NCI-H748 treated with DMSO at 0.1 percent for 48 hours (cell line): ENCODE results near the gene LONRF2.

Source experiments
- DNase-seq: peaks from one replicate; lab custom pipeline; 2025; lab: John Stamatoyannopoulos, UW

Gene LONRF2

GRCh38 chr2:100275200-100275589 lies 47.1 kb downstream of the LONRF2 start:
- DNase-seq, result no peak

GRCh38 chr2:100274566-100275199 lies 47.6 kb downstream of the LONRF2 start:
- no peak for DNase-seq

- DNase-seq, result no peak
These were observed 48.2 kb downstream of the LONRF2 start for GRCh38 chr2:100274076-100274475.

GRCh38 chr2:100273387-100273786 lies 48.9 kb downstream of the LONRF2 start:
- no peak for DNase-seq

GRCh38 chr2:100272841-100273329 lies 49.4 kb downstream of the LONRF2 start:
- DNase-seq, result no peak

- DNase-seq, result no peak
These were observed 51.1 kb downstream of the LONRF2 start for GRCh38 chr2:100271210-100271609.

- no peak for DNase-seq
These were observed 51.7 kb downstream of the LONRF2 start for GRCh38 chr2:100270381-100271146.

GRCh38 chr2:100269889-100270288 lies 52.4 kb downstream of the LONRF2 start:
- no peak for DNase-seq

- no peak for DNase-seq
These were observed 53.3 kb downstream of the LONRF2 start for GRCh38 chr2:100268986-100269385.

- no peak for DNase-seq
These were observed 54.5 kb downstream of the LONRF2 start for GRCh38 chr2:100267751-100268150.

GRCh38 chr2:100266126-100266525 lies 56.2 kb downstream of the LONRF2 start:
- DNase-seq, result no peak

- no peak for DNase-seq
These were observed 57.1 kb downstream of the LONRF2 start for GRCh38 chr2:100265226-100265625.

GRCh38 chr2:100264651-100265050 lies 57.6 kb downstream of the LONRF2 start:
- no peak for DNase-seq

GRCh38 chr2:100264121-100264520 lies 58.2 kb downstream of the LONRF2 start:
- no peak for DNase-seq

GRCh38 chr2:100262555-100263320 lies 59.6 kb downstream of the LONRF2 start:
- peak; percentile 22 for DNase-seq

GRCh38 chr2:100262046-100262445 lies 60.3 kb downstream of the LONRF2 start:
- DNase-seq, result no peak

GRCh38 chr2:100260712-100261620 lies 61.3 kb downstream of the LONRF2 start:
- DNase-seq, result peak; percentile 1

- DNase-seq, result no peak
These were observed 63.2 kb downstream of the LONRF2 start for GRCh38 chr2:100259106-100259505.

- DNase-seq, result no peak
These were observed 64.4 kb downstream of the LONRF2 start for GRCh38 chr2:100257939-100258338.

GRCh38 chr2:100256849-100257248 lies 65.5 kb downstream of the LONRF2 start:
- DNase-seq, result no peak

- DNase-seq, result no peak
These were observed 65.9 kb downstream of the LONRF2 start for GRCh38 chr2:100256416-100256815.
